WERI-Rb-1 (cell line): Measurements from ENCODE around the gene CDH23.

Source experiments
- DNase-seq: peaks from one replicate; pipeline ENCODE4 v3.0.0-alpha.2; 2020
- H3K27ac ChIP-seq: fragments of 250-450 bp; sonication (Bioruptor Pico); 2 replicates; pipeline ENCODE4 v1.5.1; 2020; ENCODE audit warnings: mild to moderate bottlenecking, moderate library complexity
- H3K27me3 ChIP-seq: fragments of 250-450 bp; sonication (Bioruptor Pico); 2 replicates; pipeline ENCODE4 v1.5.1; 2021; ENCODE audit warnings: mild to moderate bottlenecking, low read depth, moderate library complexity; ENCODE audit not compliant: insufficient read depth, severe bottlenecking
- H3K36me3 ChIP-seq: fragments of 250-450 bp; sonication (Bioruptor Pico); 2 replicates; pipeline ENCODE4 v1.5.1; 2020; ENCODE audit warnings: mild to moderate bottlenecking, moderate library complexity
- H3K4me3 ChIP-seq: 2 replicates; pipeline ENCODE4 v1.5.1; 2011; ENCODE audit warnings: low read depth, mild to moderate bottlenecking, control low read depth, low read length
- H3K9me3 ChIP-seq: fragments of 250-450 bp; sonication (Bioruptor Pico); 2 replicates; pipeline ENCODE4 v1.5.1; 2021; ENCODE audit warnings: mild to moderate bottlenecking, moderate library complexity; ENCODE audit not compliant: severe bottlenecking
- TF ChIP-seq, protein P1 (sequence below): IDR thresholded peaks from 2 replicates; pipeline ENCODE4 v1.5.1; 2011; ENCODE audit warnings: low read depth, mild to moderate bottlenecking, control low read depth, inconsistent platforms, low read length

CDH23 gene

DNA sequence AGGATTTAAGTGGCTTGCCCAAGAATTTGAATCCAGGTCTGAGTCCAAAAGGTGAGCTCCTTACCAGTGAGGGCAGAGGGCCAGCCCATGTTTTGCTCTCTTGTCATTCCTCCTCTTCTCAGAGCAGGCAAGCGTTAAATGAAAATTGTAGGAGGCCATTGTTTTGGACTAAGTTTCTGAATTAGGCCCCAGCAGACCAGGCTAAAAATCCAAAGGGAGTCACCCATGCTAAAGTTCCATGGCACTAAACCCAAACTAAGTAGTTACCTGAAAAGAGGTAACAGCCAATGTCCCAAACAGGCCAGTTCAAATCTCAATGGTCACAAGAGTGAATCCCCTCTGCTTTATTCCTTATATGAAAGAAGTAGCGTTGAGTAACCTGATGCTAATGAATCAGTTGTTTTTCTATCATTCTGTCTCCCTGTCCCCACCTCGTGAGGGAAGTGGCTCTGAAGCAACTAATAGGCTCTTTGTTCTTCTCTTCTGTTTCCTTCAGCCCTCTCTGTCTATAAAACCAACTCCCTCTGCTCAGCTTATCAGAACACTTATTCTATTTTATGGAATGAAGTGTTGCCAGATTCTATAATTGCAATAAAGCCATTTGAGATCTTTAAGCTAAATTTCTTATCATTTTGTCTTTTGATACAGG lies 17.5 kb upstream of the CDH23 start:
- Histone ChIP-seq H3K4me3 (no peak overlapping the region), H3K27me3 (no peaks in the 10 kb centered on the region), H3K36me3 (no peaks in the 10 kb centered on the region), H3K9me3 (no peaks in the 10 kb centered on the region), H3K27ac (peak overlapping the region; percentile 90)
- TF ChIP-seq, protein P1, sequence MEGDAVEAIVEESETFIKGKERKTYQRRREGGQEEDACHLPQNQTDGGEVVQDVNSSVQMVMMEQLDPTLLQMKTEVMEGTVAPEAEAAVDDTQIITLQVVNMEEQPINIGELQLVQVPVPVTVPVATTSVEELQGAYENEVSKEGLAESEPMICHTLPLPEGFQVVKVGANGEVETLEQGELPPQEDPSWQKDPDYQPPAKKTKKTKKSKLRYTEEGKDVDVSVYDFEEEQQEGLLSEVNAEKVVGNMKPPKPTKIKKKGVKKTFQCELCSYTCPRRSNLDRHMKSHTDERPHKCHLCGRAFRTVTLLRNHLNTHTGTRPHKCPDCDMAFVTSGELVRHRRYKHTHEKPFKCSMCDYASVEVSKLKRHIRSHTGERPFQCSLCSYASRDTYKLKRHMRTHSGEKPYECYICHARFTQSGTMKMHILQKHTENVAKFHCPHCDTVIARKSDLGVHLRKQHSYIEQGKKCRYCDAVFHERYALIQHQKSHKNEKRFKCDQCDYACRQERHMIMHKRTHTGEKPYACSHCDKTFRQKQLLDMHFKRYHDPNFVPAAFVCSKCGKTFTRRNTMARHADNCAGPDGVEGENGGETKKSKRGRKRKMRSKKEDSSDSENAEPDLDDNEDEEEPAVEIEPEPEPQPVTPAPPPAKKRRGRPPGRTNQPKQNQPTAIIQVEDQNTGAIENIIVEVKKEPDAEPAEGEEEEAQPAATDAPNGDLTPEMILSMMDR = no peak
- DNase-seq = no peak

DNA sequence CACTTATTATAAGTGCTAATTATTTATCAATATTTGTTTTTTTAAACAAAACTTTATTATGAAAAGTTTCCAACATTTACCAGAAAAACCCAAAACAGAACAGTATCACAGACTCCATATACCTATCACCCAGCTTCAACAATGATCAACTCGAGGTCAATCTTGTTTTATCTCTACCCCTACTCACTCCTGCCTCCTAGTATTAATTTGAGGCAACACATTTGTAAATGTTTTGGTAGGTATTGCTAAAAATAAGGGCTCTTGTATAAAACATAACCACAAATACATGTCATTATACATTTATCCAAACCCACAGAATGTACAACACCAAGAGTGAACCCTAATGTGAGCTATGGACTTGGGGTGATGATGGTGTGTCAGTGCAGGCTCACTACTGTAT lies 15.9 kb upstream of the CDH23 start:
- TF ChIP-seq, protein P1 = no peak
- H3K9me3 ChIP-seq = no peaks in the 10 kb centered on the region
- peak overlapping the region; percentile 90 for H3K27ac ChIP-seq
- H3K27me3 ChIP-seq = no peaks in the 10 kb centered on the region
- no peak overlapping the region for H3K4me3 ChIP-seq
- no peaks in the 10 kb centered on the region for H3K36me3 ChIP-seq
- DNase-seq = no peak

DNA sequence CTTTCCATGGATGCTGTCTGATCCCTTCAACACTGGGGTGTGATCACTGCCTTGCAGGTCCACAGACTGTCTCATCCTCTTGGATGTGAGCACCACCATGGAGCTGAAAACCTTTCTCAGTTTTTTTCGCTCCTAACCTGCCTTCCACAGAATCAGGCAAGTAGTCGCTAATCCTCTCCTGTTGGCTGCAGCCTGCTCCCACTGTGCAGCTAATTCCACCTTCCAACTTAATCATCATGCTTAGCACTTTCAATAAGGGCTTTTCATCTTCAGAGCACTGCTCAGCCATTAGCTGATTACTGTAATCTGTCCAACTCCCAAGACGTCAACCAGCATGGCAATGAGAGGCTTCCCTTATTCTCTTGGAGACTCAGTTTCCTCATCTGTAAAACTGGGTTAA lies 15.1 kb upstream of the CDH23 start:
- Histone ChIP-seq H3K36me3 (no peaks in the 10 kb centered on the region), H3K27me3 (no peaks in the 10 kb centered on the region), H3K9me3 (no peaks in the 10 kb centered on the region), H3K4me3 (no peak overlapping the region), H3K27ac (peak overlapping the region; percentile 90)
- TF ChIP-seq, protein P1 = no peak
- DNase-seq = peak; percentile 89

DNA sequence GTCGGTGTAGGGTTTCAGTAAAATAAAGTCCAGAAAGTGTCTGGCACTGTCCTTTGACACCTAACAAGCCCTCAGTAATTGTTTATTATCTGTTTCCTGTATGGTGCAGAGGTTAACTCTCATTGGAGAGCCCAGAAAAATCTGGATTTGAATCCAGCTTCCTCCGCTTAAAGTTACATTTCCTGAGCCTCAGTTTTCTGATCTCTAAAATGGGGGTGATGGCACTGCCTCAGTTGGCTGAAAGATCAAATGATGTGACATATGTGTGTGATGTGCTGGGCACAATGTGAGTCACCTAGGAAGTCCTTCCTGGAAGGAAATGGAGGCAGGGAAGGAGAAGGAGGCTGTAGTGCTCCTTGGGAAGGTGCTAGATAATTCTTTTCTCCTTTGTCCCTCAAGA lies 14.7 kb upstream of the CDH23 start:
- Histone ChIP-seq H3K9me3 (no peaks in the 10 kb centered on the region), H3K4me3 (no peak overlapping the region), H3K27me3 (no peaks in the 10 kb centered on the region), H3K27ac (peak overlapping the region; percentile 90), H3K36me3 (no peaks in the 10 kb centered on the region)
- TF ChIP-seq, protein P1 = no peak
- no peak for DNase-seq

DNA sequence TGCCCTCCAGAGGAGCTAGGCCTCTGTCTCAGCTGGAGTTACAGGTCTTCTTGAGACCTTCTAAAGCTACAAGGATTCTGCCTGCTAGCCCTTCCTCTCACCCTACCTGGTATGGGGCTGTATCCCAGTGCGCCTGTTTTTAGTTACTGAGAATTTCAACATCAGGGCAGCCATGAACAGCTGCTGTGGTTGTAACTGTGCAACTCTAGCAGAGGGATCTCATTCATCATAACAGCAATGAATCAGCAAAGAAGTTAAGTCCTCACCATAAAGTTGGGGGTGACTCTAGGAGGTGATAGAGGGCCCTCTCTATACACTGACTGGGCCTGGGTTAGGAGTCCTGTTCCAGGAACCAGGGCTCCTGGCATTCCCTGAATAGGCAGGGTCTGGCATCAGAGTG lies 14.0 kb upstream of the CDH23 start:
- no peak for DNase-seq
- H3K4me3 ChIP-seq = no peak overlapping the region

More for the DNA sequence above, 14.0 kb upstream of the CDH23 start:
- Histone ChIP-seq H3K36me3 (no peaks in the 10 kb centered on the region), H3K27me3 (no peaks in the 10 kb centered on the region), H3K27ac (peak overlapping the region; percentile 90), H3K9me3 (no peaks in the 10 kb centered on the region)
- TF ChIP-seq, protein P1 = no peak
